Right cardiac atrium (tissue), 5 donors: Measurements from ENCODE around the gene DEFB124. TPM values are rescaled to one million over a fixed set of nuclear protein-coding genes. Genes with fewer than 3 reads are reported as not detected.
"Not testable (repeated sequence)": the region's sequence is repeated elsewhere in the genome, so short reads cannot be mapped to it uniquely, and the experiment has no call there.

Experiments
- ATAC-seq, 2 donors: fragments of 200-7000 bp; cut with Tn5 transposase; one replicate each; pipeline versions ENCODE4 v1.8.0 to v1.9.1; 2020; ENCODE audit warnings: moderate library complexity in 2 of 2, mild to moderate bottlenecking in 1 of 2
- DNase-seq, 3 donors: peaks; one replicate each; pipeline ENCODE4 v3.0.0-alpha.2; 2020
- H3K27ac ChIP-seq: one replicate; pipeline ENCODE4 v1.5.1; 2013; ENCODE audit warnings: mild to moderate bottlenecking, low read length, control low read depth, moderate library complexity
- H3K27me3 ChIP-seq: one replicate; pipeline ENCODE4 v1.6.1; 2013; ENCODE audit not compliant: control insufficient read depth, insufficient read depth
- H3K4me1 ChIP-seq: one replicate; pipeline ENCODE4 v1.6.1; 2013; ENCODE audit warnings: low read length; ENCODE audit not compliant: control insufficient read depth, insufficient read depth
- H3K4me3 ChIP-seq: one replicate; pipeline ENCODE4 v1.5.1; 2013; ENCODE audit warnings: low read length, control low read depth
- H3K9me3 ChIP-seq: one replicate; pipeline ENCODE4 v1.6.1; 2013; ENCODE audit warnings: low read length; ENCODE audit not compliant: control insufficient read depth
- WGBS: extraction: QIAGEN DNeasy Blood & Tissue Kit; methylation state at CpG from one replicate; pipeline ENCODE4 v1.1.7; 2013; 5-methylcytosine and 5-hydroxymethylcytosine counted together
- intact Hi-C, 4 donors: fragments of 100-400 bp; cut with DNase I; formaldehyde crosslinking; loops; one replicate each; pipeline versions ENCODE4 v1.11.0 to v1.14.0; 2022 to 2023
- polyA plus RNA-seq: library from polyadenylated mRNA; stranded (reverse); fragments of 200-250 nt; gene quantifications from one replicate; pipeline ENCODE4 v1.2.3, GENCODE V29; 2013
- total RNA-seq, 4 donors: library from RNA; stranded (reverse); fragmentation: NEBNext Ultra II Directional; extraction: Animal tissue kit (Norgen Biotek cat#: 25700); gene quantifications; one replicate each; pipeline ENCODE4 v1.2.1, GENCODE V29; 2021
- donor health status: healthy with polysubstance abuse.
- donor health status: DM: no; HTN: yes; CAD: no.
- donor health status: DM: no; HTN: no; CAD: no.
- donor health status: DM: no; HTN: yes; CAD: no; lungs with severe emphysema.
- donor health status: DM: yes; HTN: yes; CAD: no.

Gene DEFB124
- total and polyA plus RNA-seq, 5 donors, result not detected

DNA sequence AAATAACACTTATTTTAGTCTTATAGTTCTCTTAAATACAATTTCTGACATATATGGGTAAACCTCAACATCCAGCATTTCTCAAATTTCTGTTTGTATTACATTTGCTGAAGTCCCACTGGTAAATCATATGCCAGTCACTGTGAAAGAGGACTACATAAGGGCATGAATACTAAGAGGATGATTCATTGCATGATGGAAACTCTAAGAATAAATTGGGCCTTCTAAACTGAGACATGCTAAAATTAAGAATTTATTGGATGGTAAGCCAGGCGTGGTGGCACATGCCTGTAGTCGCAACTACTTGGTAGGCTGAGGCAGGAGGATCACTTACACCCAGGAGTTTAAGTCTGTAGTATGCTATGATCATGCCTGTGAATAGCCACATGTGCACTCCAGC lies 22.4 kb downstream of the DEFB124 start:
- H3K27me3 ChIP-seq, result no peaks in the 10 kb centered on the region
- ATAC-seq (no peak), DNase-seq (no peak)
- H3K9me3 ChIP-seq, result no peaks in the 10 kb centered on the region
- WGBS, result 80% methylated on average over 2 of the region's 2 CpGs
- intact Hi-C loops, result no loop called here
- H3K4me1 ChIP-seq, result no peaks in the 10 kb centered on the region
- H3K4me3 ChIP-seq, result no peak overlapping the region
- no peak overlapping the region for H3K27ac ChIP-seq

- ATAC-seq, result no peak
Measured at GRCh38 chr20:31449511-31450414, 25.2 kb downstream of the DEFB124 start.

GRCh38 chr20:31446084-31446819 lies 28.7 kb downstream of the DEFB124 start:
- 65% methylated on average over 12 of the region's 12 CpGs for WGBS
- H3K4me3 ChIP-seq, result no peak overlapping the region
- ATAC-seq (peak in 1 of 2 donors; percentile 43), DNase-seq (no peak)
- no peak overlapping the region for H3K27ac ChIP-seq
- H3K9me3 ChIP-seq, result peaks cover 2% of the 10 kb centered on the region
- intact Hi-C loops, result loop anchor here in 1 of 4 donors (10.0 kb wide), 1 partner anchor 59 kb away; no protein-coding TSS in a partner anchor
- H3K4me1 ChIP-seq, result no peaks in the 10 kb centered on the region
- no peaks in the 10 kb centered on the region for H3K27me3 ChIP-seq

More at GRCh38 chr20:31449511-31450414, 25.2 kb downstream of the DEFB124 start:
- Histone ChIP-seq H3K4me3 (no peak overlapping the region), H3K27me3 (no peaks in the 10 kb centered on the region), H3K9me3 (no peaks in the 10 kb centered on the region), H3K4me1 (no peaks in the 10 kb centered on the region), H3K27ac (no peak overlapping the region)
- intact Hi-C loops, result loop anchor here in 1 of 4 donors (10.0 kb wide), 1 partner anchor 55 kb away; no protein-coding TSS in a partner anchor
- DNase-seq, result no peak
- WGBS, result 67% methylated on average over 8 of the region's 8 CpGs

- H3K27ac ChIP-seq, result no peak within 1 kb of the TSS
- no peak within 1 kb of the TSS for H3K4me3 ChIP-seq
- DNase-seq (peak in 1 of 3 donors; percentile 19), ATAC-seq (no peak)
- H3K4me1 ChIP-seq, result no peaks in the 10 kb centered on the region
- peaks cover 2% of the 10 kb centered on the region for H3K9me3 ChIP-seq
- no peaks in the 10 kb centered on the region for H3K27me3 ChIP-seq
- 76% methylated on average over 16 of the region's 16 CpGs for WGBS
- intact Hi-C loops, result loop anchor here in 1 of 4 donors (10.0 kb wide), 1 partner anchor 65 kb away; no protein-coding TSS in a partner anchor
Measured at GRCh38 chr20:31440012-31440659, 34.8 kb downstream of the DEFB124 start, which contains the start of gene DEFB123. Gene DEFB123, plus strand, starts transcription at chr20:31440632. Its CDS starts 67 bp downstream, at chr20:31440699.

DNA sequence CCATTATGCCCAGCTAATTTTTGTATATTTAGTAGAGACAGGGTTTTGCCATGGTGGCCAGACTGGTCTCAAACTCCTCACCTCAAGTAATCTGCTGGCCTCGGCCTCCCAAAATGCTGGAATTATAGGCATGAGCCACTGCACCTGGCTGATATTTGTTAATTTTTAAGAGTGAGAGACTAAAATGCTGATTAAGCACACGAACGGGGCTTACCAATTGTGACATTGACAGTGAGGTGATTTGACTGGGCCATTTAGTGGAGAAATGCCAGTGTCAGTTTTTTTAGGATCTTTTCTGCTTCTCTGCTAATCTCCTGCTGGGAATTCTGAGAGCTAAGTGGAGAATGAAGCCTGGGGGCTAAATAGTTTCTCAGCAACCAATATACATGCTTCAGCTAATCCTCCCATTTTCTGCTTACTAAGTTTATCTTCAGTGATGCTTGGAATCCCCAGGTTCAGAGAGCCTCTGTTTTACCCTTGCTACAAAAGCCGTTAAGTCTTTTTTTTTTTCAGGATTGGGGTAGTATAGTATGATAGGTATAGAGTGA lies 44.3 kb downstream of the DEFB124 start:
- Histone ChIP-seq H3K9me3 (no peaks in the 10 kb centered on the region), H3K27ac (no peak overlapping the region), H3K4me3 (no peak overlapping the region), H3K4me1 (no peaks in the 10 kb centered on the region), H3K27me3 (no peaks in the 10 kb centered on the region)
- intact Hi-C loops, result no loop called here
- 66% methylated on average over 4 of the region's 4 CpGs for WGBS
- ATAC-seq, result no peak
- no peak for DNase-seq

- 94% methylated on average over 29 of the region's 31 CpGs for WGBS
- H3K27me3 ChIP-seq, H3K4me3 ChIP-seq, intact Hi-C loops, ATAC-seq, H3K27ac ChIP-seq, H3K4me1 ChIP-seq, H3K9me3 ChIP-seq: not testable (repeated sequence)
- peak in 1 of 3 donors; percentile 46 for DNase-seq
Measured at GRCh38 chr20:31427576-31427975, 47.4 kb downstream of the DEFB124 start.

DNA sequence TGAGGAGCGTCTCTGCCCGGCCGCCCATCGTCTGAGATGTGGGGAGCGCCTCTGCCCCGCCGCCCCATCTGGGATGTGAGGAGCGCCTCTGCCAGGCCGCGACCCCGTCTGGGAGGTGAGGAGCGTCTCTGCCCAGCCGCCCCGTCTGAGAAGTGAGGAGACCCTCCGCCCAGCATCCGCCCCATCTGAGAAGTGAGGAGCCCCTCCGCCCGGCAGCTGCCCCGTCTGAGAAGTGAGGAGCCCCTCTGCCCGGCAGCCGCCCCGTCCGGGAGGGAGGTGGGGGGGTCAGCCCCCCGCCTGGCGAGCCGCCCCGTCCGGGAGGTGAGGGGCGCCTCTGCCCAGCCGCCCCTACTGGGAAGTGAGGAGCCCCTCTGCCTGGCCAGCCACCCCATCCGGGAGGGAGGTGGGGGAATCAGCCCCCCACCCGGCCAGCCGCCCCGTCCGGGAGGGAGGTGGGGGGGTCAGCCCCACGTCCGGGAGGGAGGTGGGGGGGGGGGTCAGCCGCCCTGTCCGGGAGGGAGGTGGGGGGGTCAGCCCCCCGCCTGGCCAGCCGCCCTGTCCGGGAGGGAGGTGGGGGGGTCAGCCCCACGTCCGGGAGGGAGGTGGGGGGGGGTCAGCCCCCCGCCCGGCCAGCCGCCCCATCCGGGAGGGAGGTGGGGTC lies 47.9 kb downstream of the DEFB124 start:
- H3K9me3 ChIP-seq, H3K27ac ChIP-seq, H3K27me3 ChIP-seq, ATAC-seq, H3K4me1 ChIP-seq, intact Hi-C loops, H3K4me3 ChIP-seq: not testable (repeated sequence)
- WGBS, result 93% methylated on average over 41 of the region's 48 CpGs
- peak in 1 of 3 donors; percentile 55 for DNase-seq

DNA sequence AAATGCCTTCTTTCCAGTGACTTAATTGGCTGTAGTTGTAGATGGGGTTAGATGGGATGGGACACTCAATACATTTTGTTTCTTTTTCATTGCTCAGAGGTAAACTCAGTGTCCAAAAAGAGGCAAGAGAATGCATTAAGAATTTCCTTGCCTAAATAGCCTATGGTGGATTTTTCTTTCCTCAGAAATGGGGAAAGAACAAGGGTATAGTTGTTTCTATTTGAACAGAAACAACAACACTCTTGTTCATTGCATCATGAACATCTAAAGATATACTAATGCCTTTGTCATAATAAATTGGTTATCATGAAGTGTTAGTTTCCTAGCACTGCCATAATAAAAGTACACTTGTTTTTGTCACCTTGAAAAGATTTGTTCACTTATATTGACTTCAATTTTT lies 49.1 kb downstream of the DEFB124 start:
- intact Hi-C loops, result no loop called here
- ATAC-seq (no peak), DNase-seq (no peak)
- H3K27me3 ChIP-seq, result no peaks in the 10 kb centered on the region
- H3K9me3 ChIP-seq, result no peaks in the 10 kb centered on the region
- H3K4me3 ChIP-seq, result no peak overlapping the region
- H3K4me1 ChIP-seq, result no peaks in the 10 kb centered on the region
- H3K27ac ChIP-seq, result no peak overlapping the region

DNA sequence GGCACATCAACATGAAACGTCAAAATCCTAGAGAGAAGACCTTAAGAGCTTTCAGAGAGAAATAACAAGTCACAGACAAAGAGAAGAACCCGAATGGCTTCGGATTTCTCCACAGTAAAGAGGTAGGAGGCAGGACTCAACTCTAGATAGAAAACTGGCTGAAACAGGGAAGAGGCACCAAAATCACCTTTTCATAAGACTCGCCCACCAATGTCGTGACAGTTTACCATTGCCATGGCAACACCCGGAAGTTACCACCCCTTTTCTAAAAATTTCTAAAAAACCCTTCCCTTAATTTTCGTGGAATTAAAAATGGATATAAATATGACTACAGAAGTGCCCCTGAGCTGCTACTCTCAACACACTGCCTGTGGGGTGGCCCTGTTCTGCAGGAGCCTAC lies 56.6 kb downstream of the DEFB124 start:
- Histone ChIP-seq H3K27me3 (no peaks in the 10 kb centered on the region), H3K27ac (no peak overlapping the region), H3K4me3 (no peak overlapping the region), H3K4me1 (no peaks in the 10 kb centered on the region), H3K9me3 (no peaks in the 10 kb centered on the region)
- intact Hi-C loops, result no loop called here
- DNase-seq (no peak), ATAC-seq (no peak)
- 84% methylated on average over 7 of the region's 7 CpGs for WGBS

DNA sequence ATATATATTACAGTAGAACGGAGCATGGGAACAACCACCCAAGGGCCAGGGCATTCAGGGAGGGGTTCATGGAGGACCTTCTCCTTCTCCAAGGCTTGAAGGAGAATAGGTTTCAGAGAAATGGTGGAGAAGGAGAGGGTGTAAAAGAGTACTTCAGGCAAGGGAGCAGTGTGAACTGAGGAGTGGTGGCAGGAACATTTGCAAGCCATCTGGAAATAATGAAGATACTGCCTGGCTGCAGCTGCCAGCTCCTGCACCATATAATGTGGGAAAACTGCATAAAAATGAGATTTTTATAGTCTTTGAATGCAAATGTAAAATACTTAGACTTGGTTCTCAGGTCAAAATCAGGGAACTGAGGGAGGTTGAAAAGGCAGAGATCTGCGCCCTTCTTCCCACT lies 59.3 kb downstream of the DEFB124 start:
- DNase-seq (no peak), ATAC-seq (no peak)
- Histone ChIP-seq H3K27me3 (no peaks in the 10 kb centered on the region), H3K4me3 (no peak overlapping the region), H3K9me3 (no peaks in the 10 kb centered on the region), H3K4me1 (no peaks in the 10 kb centered on the region), H3K27ac (no peak overlapping the region)
- intact Hi-C loops, result no loop called here
- WGBS, result 92% methylated on average over 2 of the region's 2 CpGs
